HEK293 (cell line): ENCODE data around the gene EID2.
A peak's percentile ranks its signal among the peaks of the same experiment; 100 is the strongest.

Experiments used
- CTCF ChIA-PET: fragments of 350-600 bp; formaldehyde crosslinking; extraction: SDS; loops from one replicate; lab custom pipeline; 2021; ENCODE audit warnings: antibody characterized with exemption; lab: Yijun Ruan, JAX
- POLR2A ChIA-PET: fragments of 300-600 bp; formaldehyde crosslinking; extraction: SDS; loops from one replicate; lab custom pipeline; 2020; ENCODE audit warnings: antibody characterized with exemption, inconsistent platforms; lab: Yijun Ruan, JAX
- H3K27ac ChIP-seq: fragments of 200-500 bp; sonication (Bioruptor generic); 2 replicates; pipeline ENCODE4 v1.5.1; 2014; ENCODE audit warnings: low read depth, low read length, control low read depth, inconsistent platforms; ENCODE audit errors: extremely low read depth
- H3K36me3 ChIP-seq, 2 experiments: fragments of 200-500 bp in 1 of 2; sonication (Bioruptor generic) in 1 of 2; 1 replicate in 1 of 2; 2 replicates in 1 of 2; pipeline ENCODE4 v1.5.1; 2014 to 2017; ENCODE audit warnings: inconsistent platforms in 2 of 2, low read length in 2 of 2; ENCODE audit not compliant: control insufficient read depth in 2 of 2, insufficient read depth in 1 of 2
- H3K4me1 ChIP-seq: fragments of 200-500 bp; sonication (Bioruptor generic); 2 replicates; pipeline ENCODE4 v1.5.1; 2014; ENCODE audit warnings: mild to moderate bottlenecking, low read length, inconsistent platforms; ENCODE audit not compliant: control insufficient read depth, insufficient read depth
- H3K4me3 ChIP-seq: 2 replicates; pipeline ENCODE4 v1.5.1; 2011; ENCODE audit warnings: low read depth, mild to moderate bottlenecking, control low read depth, low read length, moderate library complexity
- H3K9me3 ChIP-seq: fragments of 200-500 bp; sonication (Bioruptor generic); 2 replicates; pipeline ENCODE4 v1.5.1; 2014; ENCODE audit warnings: low read depth, low read length, inconsistent platforms; ENCODE audit not compliant: control insufficient read depth, insufficient read depth
- GLIS1 ChIP-seq: fragments of 450-650 bp; formaldehyde crosslinking; IDR thresholded peaks from 2 replicates; pipeline ENCODE4 v1.5.1; 2016; ENCODE audit warnings: missing biosample characterization, missing genetic modification characterization
- HOXD13 ChIP-seq: sonication (generic); formaldehyde crosslinking; IDR thresholded peaks from 2 replicates; pipeline ENCODE4 v1.8.0; 2022; ENCODE audit warnings: missing genetic modification reagents, borderline replicate concordance
- PRDM10 ChIP-seq: fragments of 450-650 bp; formaldehyde crosslinking; IDR thresholded peaks from 2 replicates; pipeline ENCODE4 v1.5.1; 2016; ENCODE audit warnings: missing biosample characterization, missing genetic modification characterization
- WT1 ChIP-seq: fragments of 450-650 bp; formaldehyde crosslinking; IDR thresholded peaks from 2 replicates; pipeline ENCODE4 v1.5.1; 2016; ENCODE audit warnings: missing biosample characterization, missing genetic modification characterization
- ZBTB1 ChIP-seq: fragments of 450-650 bp; formaldehyde crosslinking; IDR thresholded peaks from 2 replicates; pipeline ENCODE4 v1.5.1; 2016; ENCODE audit warnings: missing biosample characterization, missing genetic modification characterization
- ZBTB48 ChIP-seq: fragments of 450-650 bp; formaldehyde crosslinking; IDR thresholded peaks from 2 replicates; pipeline ENCODE4 v1.5.1; 2016; ENCODE audit warnings: missing biosample characterization, missing genetic modification characterization
- ZFP41 ChIP-seq: fragments of 450-650 bp; formaldehyde crosslinking; IDR thresholded peaks from 2 replicates; pipeline ENCODE4 v1.5.1; 2016; ENCODE audit warnings: missing biosample characterization, missing genetic modification characterization, borderline replicate concordance
- ZNF121 ChIP-seq: fragments of 450-650 bp; formaldehyde crosslinking; IDR thresholded peaks from 2 replicates; pipeline ENCODE4 v1.5.1; 2016; ENCODE audit warnings: missing biosample characterization, missing genetic modification characterization
- ZNF138 ChIP-seq: fragments of 450-650 bp; formaldehyde crosslinking; IDR thresholded peaks from 2 replicates; pipeline ENCODE4 v1.5.1; 2016; ENCODE audit warnings: missing biosample characterization, missing genetic modification characterization, borderline replicate concordance
- ZNF157 ChIP-seq: fragments of 450-650 bp; formaldehyde crosslinking; IDR thresholded peaks from 2 replicates; pipeline ENCODE4 v1.5.1; 2016; ENCODE audit warnings: missing biosample characterization, missing genetic modification characterization
- ZNF366 ChIP-seq: fragments of 450-650 bp; formaldehyde crosslinking; conservative IDR thresholded peaks from 2 replicates; pipeline ENCODE4 v1.5.1; 2016; ENCODE audit warnings: missing biosample characterization, missing genetic modification characterization
- ZNF510 ChIP-seq: fragments of 450-650 bp; formaldehyde crosslinking; IDR thresholded peaks from 2 replicates; pipeline ENCODE4 v1.5.1; 2018; ENCODE audit warnings: mild to moderate bottlenecking, missing genetic modification characterization, missing biosample characterization; ENCODE audit not compliant: insufficient replicate concordance
- ZNF555 ChIP-seq: fragments of 450-650 bp; formaldehyde crosslinking; conservative IDR thresholded peaks from 2 replicates; pipeline ENCODE4 v1.5.1; 2017; ENCODE audit warnings: missing biosample characterization, mild to moderate bottlenecking, missing genetic modification characterization, inconsistent platforms
- ZNF585B ChIP-seq: fragments of 450-650 bp; formaldehyde crosslinking; IDR thresholded peaks from 2 replicates; pipeline ENCODE4 v1.5.1; 2016; ENCODE audit warnings: missing biosample characterization, missing genetic modification characterization
- ZNF660 ChIP-seq: fragments of 450-650 bp; IDR thresholded peaks from 2 replicates; pipeline ENCODE4 v1.5.1; 2018; ENCODE audit warnings: missing biosample characterization, mild to moderate bottlenecking, missing genetic modification characterization
- ZNF670 ChIP-seq: fragments of 450-650 bp; formaldehyde crosslinking; IDR thresholded peaks from 2 replicates; pipeline ENCODE4 v1.5.1; 2016; ENCODE audit warnings: missing biosample characterization, missing genetic modification characterization, low read depth
- ZNF704 ChIP-seq: fragments of 450-650 bp; formaldehyde crosslinking; IDR thresholded peaks from 2 replicates; pipeline ENCODE4 v1.5.1; 2016; ENCODE audit warnings: missing biosample characterization, missing genetic modification characterization
- ZNF707 ChIP-seq: fragments of 450-650 bp; formaldehyde crosslinking; IDR thresholded peaks from 2 replicates; pipeline ENCODE4 v1.5.1; 2016; ENCODE audit warnings: missing biosample characterization, missing genetic modification characterization
- ZNF791 ChIP-seq: fragments of 450-650 bp; formaldehyde crosslinking; IDR thresholded peaks from 2 replicates; pipeline ENCODE4 v1.5.1; 2016; ENCODE audit warnings: missing biosample characterization, missing genetic modification characterization
- ZNF843 ChIP-seq: fragments of 450-650 bp; formaldehyde crosslinking; IDR thresholded peaks from 2 replicates; pipeline ENCODE4 v1.5.1; 2016; ENCODE audit warnings: missing biosample characterization, missing genetic modification characterization
- ZSCAN30 ChIP-seq: fragments of 450-650 bp; IDR thresholded peaks from 2 replicates; pipeline ENCODE4 v1.5.1; 2018; ENCODE audit warnings: missing biosample characterization, mild to moderate bottlenecking, missing genetic modification characterization, moderate library complexity
- TF ChIP-seq, protein P1 (sequence below): fragments of 450-650 bp; formaldehyde crosslinking; IDR thresholded peaks from 2 replicates; pipeline ENCODE4 v1.5.0; 2017; ENCODE audit warnings: missing biosample characterization, missing genetic modification characterization, borderline replicate concordance

The EID2 gene

GRCh38 chr19:39544911-39545310 lies 5.0 kb upstream of the EID2 start:
- Histone ChIP-seq H3K36me3 (no peaks in the 10 kb centered on the region), H3K4me1 (peaks cover 5% of the 10 kb centered on the region), H3K27ac (no peak overlapping the region), H3K9me3 (no peaks in the 10 kb centered on the region), H3K4me3 (no peak overlapping the region)
- CTCF ChIA-PET, result interaction anchor here (0.6 to 5.3 kb wide), 9 partner anchors 11 to 249 kb away, joined by 3 to 37 read pairs (median 4); partner anchors contain the start of gene EID2B
- POLR2A ChIA-PET, result no interaction called here
- no peak for TF ChIP-seq ZNF555 (tag by site-specific recombination)
- TF ChIP-seq ZSCAN30 (tag by site-specific recombination), result no peak
- no peak for TF ChIP-seq ZNF843 (tag by site-specific recombination)
- no peak for TF ChIP-seq ZFP41 (tag by site-specific recombination)
- TF ChIP-seq ZNF510 (tag by site-specific recombination), result no peak
- TF ChIP-seq, protein P1, sequence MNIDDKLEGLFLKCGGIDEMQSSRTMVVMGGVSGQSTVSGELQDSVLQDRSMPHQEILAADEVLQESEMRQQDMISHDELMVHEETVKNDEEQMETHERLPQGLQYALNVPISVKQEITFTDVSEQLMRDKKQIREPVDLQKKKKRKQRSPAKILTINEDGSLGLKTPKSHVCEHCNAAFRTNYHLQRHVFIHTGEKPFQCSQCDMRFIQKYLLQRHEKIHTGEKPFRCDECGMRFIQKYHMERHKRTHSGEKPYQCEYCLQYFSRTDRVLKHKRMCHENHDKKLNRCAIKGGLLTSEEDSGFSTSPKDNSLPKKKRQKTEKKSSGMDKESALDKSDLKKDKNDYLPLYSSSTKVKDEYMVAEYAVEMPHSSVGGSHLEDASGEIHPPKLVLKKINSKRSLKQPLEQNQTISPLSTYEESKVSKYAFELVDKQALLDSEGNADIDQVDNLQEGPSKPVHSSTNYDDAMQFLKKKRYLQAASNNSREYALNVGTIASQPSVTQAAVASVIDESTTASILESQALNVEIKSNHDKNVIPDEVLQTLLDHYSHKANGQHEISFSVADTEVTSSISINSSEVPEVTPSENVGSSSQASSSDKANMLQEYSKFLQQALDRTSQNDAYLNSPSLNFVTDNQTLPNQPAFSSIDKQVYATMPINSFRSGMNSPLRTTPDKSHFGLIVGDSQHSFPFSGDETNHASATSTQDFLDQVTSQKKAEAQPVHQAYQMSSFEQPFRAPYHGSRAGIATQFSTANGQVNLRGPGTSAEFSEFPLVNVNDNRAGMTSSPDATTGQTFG (tag by site-specific recombination), result no peak
- TF ChIP-seq ZNF366, result no peak
- no peak for TF ChIP-seq ZNF585B (tag by site-specific recombination)
- TF ChIP-seq ZNF157 (tag by site-specific recombination), result no peak
- TF ChIP-seq ZNF138 (tag by site-specific recombination), result no peak
- TF ChIP-seq ZNF704 (tag by site-specific recombination), result no peak
- TF ChIP-seq HOXD13 (CRISPR knock-in tag), result no peak
- no peak for TF ChIP-seq ZBTB1
- TF ChIP-seq PRDM10 (tag by site-specific recombination), result no peak
- no peak for TF ChIP-seq ZNF791 (tag by site-specific recombination)
- TF ChIP-seq ZBTB48 (tag by site-specific recombination), result no peak

DNA sequence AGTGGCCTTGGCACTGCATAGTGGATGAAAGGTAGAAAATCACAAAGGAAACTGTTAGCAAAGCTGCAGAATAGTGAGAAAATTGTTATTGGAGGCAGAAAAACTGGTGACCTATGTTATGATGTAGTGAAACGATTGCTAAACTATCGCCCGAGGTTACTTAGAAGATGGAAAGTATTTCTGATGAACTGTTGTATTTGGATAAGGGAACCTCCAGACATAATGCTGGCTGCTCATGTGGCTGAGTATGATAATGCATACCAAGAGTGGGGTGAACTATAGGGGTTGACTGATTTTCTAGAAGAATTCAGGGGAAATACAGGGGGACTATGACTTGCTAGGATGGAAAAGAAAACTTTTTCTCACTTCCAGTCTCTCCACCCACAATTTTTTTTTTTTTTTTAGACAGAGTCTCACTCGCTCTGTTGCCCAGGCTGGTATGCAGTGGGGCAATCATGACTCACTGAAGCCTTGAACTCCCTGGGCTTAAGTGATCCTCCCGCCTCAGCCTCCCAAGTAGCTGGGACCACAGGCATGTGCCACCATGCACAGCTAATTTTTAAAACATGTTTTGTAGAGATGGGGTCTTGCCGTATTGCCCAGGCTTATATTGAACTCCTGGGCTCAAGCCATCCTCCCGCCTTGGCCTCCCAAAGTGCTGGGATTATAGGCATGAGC lies 4.4 kb upstream of the EID2 start:
- Histone ChIP-seq H3K27ac (no peak overlapping the region), H3K4me1 (peaks cover 5% of the 10 kb centered on the region), H3K36me3 (no peaks in the 10 kb centered on the region), H3K9me3 (no peaks in the 10 kb centered on the region), H3K4me3 (no peak overlapping the region)
- ChIA-PET CTCF (interaction anchor here (0.6 to 5.3 kb wide), 10 partner anchors 11 to 1372 kb away, joined by 3 to 37 read pairs (median 4); partner anchors contain the start of gene EID2B), POLR2A (interaction anchor here (1.2 kb wide), 1 partner anchor 108 kb away, joined by 6 read pairs; the partner anchor contains the start of gene RPS16)
- TF ChIP-seq ZNF121 (tag by site-specific recombination) (0 out of 2 replicates have a peak, but pooled peaks have one; percentile 52), ZNF670 (tag by site-specific recombination) (no peak), WT1 (tag by site-specific recombination) (peak; percentile 67; the same call in 1 of the 2 replicates), GLIS1 (tag by site-specific recombination) (0 out of 2 replicates have a peak, but pooled peaks have one; percentile 27), ZNF660 (peak; percentile 60; the same call in 1 of the 2 replicates), ZNF707 (0 out of 2 replicates have a peak, but pooled peaks have one; percentile 4)
- TF ChIP-seq, protein P1 (tag by site-specific recombination), result no peak
